ENCODE results near the gene PRICKLE2. TPM values are rescaled to one million over a fixed set of nuclear protein-coding genes. Genes with fewer than 3 reads are reported as not detected.

PRICKLE2 gene
- total RNA-seq, 1 experiment from 2014 or later, result 3.2 TPM

- H3K4me3 Mint-ChIP-seq, result no peak overlapping the region
- Histone ChIP-seq H2AK5ac (ENCODE audit: insufficient read length, low read length) (no peak overlapping the region), H2BK12ac (ENCODE audit: insufficient read length, low read depth, low read length) (no peak overlapping the region), H3K4ac (ENCODE audit: low read depth, low read length) (no peak overlapping the region), H4K5ac (ENCODE audit: insufficient read length, low read depth, low read length) (no peak overlapping the region), H3K23me2 (ENCODE audit: insufficient read length, low read depth, low read length, poor library complexity, severe bottlenecking) (no peaks in the 10 kb centered on the region), H3K23ac (ENCODE audit: insufficient read length, low read depth, low read length) (no peak overlapping the region), H3K79me1 (ENCODE audit: insufficient read depth, low read depth, low read length, poor library complexity, severe bottlenecking) (no peaks in the 10 kb centered on the region), H2BK15ac (ENCODE audit: low read depth, low read length) (no peak overlapping the region), H2BK20ac (ENCODE audit: low read depth, low read length, poor library complexity, severe bottlenecking) (no peak overlapping the region), H3K9ac (ENCODE audit: extremely low read depth, insufficient read length, low read length) (no peak overlapping the region), H3K14ac (ENCODE audit: insufficient read depth, low read length) (no peak overlapping the region), H2AFZ (ENCODE audit: low read length) (no peak overlapping the region), H3K27ac (ENCODE audit: insufficient read length, low read depth, low read length) (no peak overlapping the region), H3K79me2 (ENCODE audit: insufficient read depth, low read length) (no peaks in the 10 kb centered on the region), H3K27me3 (ENCODE audit: insufficient read depth, low read length) (no peaks in the 10 kb centered on the region), H4K20me1 (ENCODE audit: control insufficient read depth, insufficient read depth, insufficient read length) (no peaks in the 10 kb centered on the region), H2BK120ac (ENCODE audit: low read depth, low read length, poor library complexity, severe bottlenecking) (no peak overlapping the region), H3T11ph (ENCODE audit: low read length) (no peak overlapping the region), H3K18ac (ENCODE audit: insufficient read length, low read depth, low read length) (no peak overlapping the region), H3K4me1 (ENCODE audit: insufficient read depth, low read length) (peaks cover 2% of the 10 kb centered on the region; the same call in 1 of the 2 replicates), H3K9me3 (ENCODE audit: control insufficient read depth, low read depth, low read length) (no peaks in the 10 kb centered on the region), H2BK5ac (ENCODE audit: insufficient read length, low read length) (no peak overlapping the region), H3K4me2 (ENCODE audit: insufficient read depth, insufficient read length, low read length) (no peak overlapping the region), H3K56ac (ENCODE audit: insufficient read length, low read depth, low read length) (no peak overlapping the region), H4K8ac (replicated peaks; ENCODE audit: insufficient read length, low read depth, low read length) (no peak overlapping the region), H4K91ac (ENCODE audit: insufficient read length, low read depth, low read length) (no peak overlapping the region)
- no peak for DNase-seq
- no peak overlapping the region for H3K27ac Mint-ChIP-seq
- H3K4me1 Mint-ChIP-seq, result peaks cover 18 to 20% of the 10 kb centered on the region in 2 experiments
- H3K27me3 Mint-ChIP-seq (ENCODE audit: low read depth), result no peaks in the 10 kb centered on the region
- H3K9me3 Mint-ChIP-seq, result peaks cover 3% of the 10 kb centered on the region in 2 experiments; a peak in 3 of 5 replicates
- TF ChIP-seq CTCF (conservative IDR thresholded peaks at IDR 0.05), result no peak
- WGBS (ENCODE audit: extremely low coverage, insufficient read length, low lambda C conversion rate), result no CpG with 5 or more reads among the region's 2 CpGs
- H3K36me3 Mint-ChIP-seq (ENCODE audit: insufficient read depth in 1 of 3, low read depth in 3 of 3), result peaks cover 11 to 16% (median 13%) of the 10 kb centered on the region in 3 experiments
Measured at GRCh38 chr3:64199932-64200331, 25.3 kb downstream of the PRICKLE2 start.
